H1 (cell line): Measurements from ENCODE around the gene CBX2. TPM values are rescaled to one million over a fixed set of nuclear protein-coding genes. Genes with fewer than 3 reads are reported as not detected.

Source experiments
- CTCF ChIA-PET: fragments of 300-600 bp; sonication (Branson Sonifier 250); formaldehyde crosslinking; loops from one replicate; lab custom pipeline; 2021; ENCODE audit not compliant: partially characterized antibody; lab: Charles Lee
- POLR2A ChIA-PET: fragments of 300-600 bp; sonication (Branson Sonifier 250); formaldehyde crosslinking; loops from one replicate; lab custom pipeline; 2021; ENCODE audit warnings: inconsistent platforms; ENCODE audit not compliant: partially characterized antibody; lab: Charles Lee
- DNase-seq, 2 experiments: peaks; one replicate each; pipeline versions ENCODE4 v3.0.0 to v3.0.0-alpha.2; 2010 to 2022; ENCODE audit warnings: low spot score in 2 of 2, low read depth in 1 of 2, mixed read lengths in 1 of 2
- FAIRE-seq: peaks from 2 replicates; lab custom pipeline; 2011; peaks lifted over from hg19 to GRCh38; lab: Jason Lieb, UNC
- H2AFZ ChIP-seq: 2 replicates; pipeline ENCODE4 v1.8.1; 2012; ENCODE audit warnings: low read length, inconsistent platforms
- H2AK5ac ChIP-seq: 2 replicates; pipeline ENCODE4 v1.6.1; 2013; ENCODE audit warnings: low read depth, low read length
- H2BK120ac ChIP-seq: replicated peaks from 2 replicates; pipeline ENCODE3; 2013; ENCODE audit warnings: low read depth, low read length, inconsistent platforms
- H2BK12ac ChIP-seq: 2 replicates; pipeline ENCODE4 v1.6.1; 2013; ENCODE audit warnings: low read depth, low read length
- H2BK15ac ChIP-seq: 2 replicates; pipeline ENCODE4 v1.6.1; 2013; ENCODE audit warnings: low read length
- H2BK20ac ChIP-seq: 2 replicates; pipeline ENCODE4 v1.6.1; 2013; ENCODE audit warnings: low read length
- H2BK5ac ChIP-seq: 2 replicates; pipeline ENCODE4 v1.6.1; 2013; ENCODE audit warnings: low read depth, low read length
- H3K14ac ChIP-seq: 2 replicates; pipeline ENCODE4 v1.6.1; 2013; ENCODE audit warnings: inconsistent platforms; ENCODE audit not compliant: insufficient read length
- H3K18ac ChIP-seq: 2 replicates; pipeline ENCODE4 v1.6.1; 2013; ENCODE audit warnings: low read length; ENCODE audit errors: extremely low read depth
- H3K23ac ChIP-seq: 2 replicates; pipeline ENCODE4 v1.6.1; 2013; ENCODE audit warnings: inconsistent platforms; ENCODE audit not compliant: insufficient read length
- H3K23me2 ChIP-seq: 2 replicates; pipeline ENCODE4 v1.6.1; 2013; ENCODE audit warnings: low read depth, low read length
- H3K27ac ChIP-seq: 2 replicates; pipeline ENCODE4 v1.6.1; 2011; ENCODE audit warnings: low read depth, low read length, inconsistent platforms
- H3K27me3 ChIP-seq, 4 experiments: replicated peaks in 1 of 4; 1 replicate in 1 of 4; 2 replicates in 3 of 4; pipeline versions ENCODE4 v1.6.1 to v1.8.1; 2011 to 2013; ENCODE audit warnings: low read length in 3 of 4, mild to moderate bottlenecking in 3 of 4, inconsistent platforms in 2 of 4, mixed read lengths in 2 of 4, moderate library complexity in 1 of 4; ENCODE audit not compliant: control insufficient read depth in 3 of 4, insufficient read depth in 3 of 4; ENCODE audit errors: extremely low read depth in 1 of 4
- H3K36me3 ChIP-seq, 4 experiments: 2 replicates each; pipeline versions ENCODE4 v1.6.1 to v1.8.1; 2011 to 2013; ENCODE audit warnings: mild to moderate bottlenecking in 4 of 4, low read length in 3 of 4, moderate library complexity in 2 of 4, control low read depth in 1 of 4, inconsistent platforms in 1 of 4; ENCODE audit not compliant: insufficient read depth in 4 of 4, control insufficient read depth in 2 of 4
- H3K4ac ChIP-seq: replicated peaks from 2 replicates; pipeline ENCODE3; 2013; ENCODE audit warnings: low read length, low read depth, mixed read lengths, inconsistent platforms; ENCODE audit not compliant: insufficient read length
- H3K4me1 ChIP-seq, 4 experiments: replicated peaks in 1 of 4; 1 replicate in 1 of 4; 2 replicates in 3 of 4; pipeline versions ENCODE4 v1.6.1 to v1.8.1; 2011 to 2013; ENCODE audit warnings: low read length in 3 of 4, inconsistent platforms in 2 of 4, mixed read lengths in 1 of 4; ENCODE audit not compliant: insufficient read depth in 4 of 4, control insufficient read depth in 3 of 4
- H3K4me2 ChIP-seq, 2 experiments: 2 replicates each; pipeline versions ENCODE4 v1.6.1 to v1.8.1; 2011 to 2013; ENCODE audit warnings: low read depth in 2 of 2, low read length in 2 of 2, control low read depth in 1 of 2, inconsistent platforms in 1 of 2, mild to moderate bottlenecking in 1 of 2; ENCODE audit not compliant: insufficient read depth in 1 of 2
- H3K4me3 ChIP-seq, 4 experiments: fragments of 200-600, 300-600 bp in 1 of 4; sonication (generic), shearing (Covaris generic), sonication (Bioruptor Twin) in 1 of 4; 2 replicates each; pipeline versions ENCODE4 v1.5.1 to v1.8.1; 2011 to 2016; ENCODE audit warnings: low read length in 4 of 4, low read depth in 3 of 4, control low read depth in 2 of 4, inconsistent platforms in 2 of 4, mild to moderate bottlenecking in 2 of 4, mixed read lengths in 1 of 4, moderate library complexity in 1 of 4; ENCODE audit not compliant: insufficient read depth in 2 of 4; ENCODE audit errors: extremely low read depth in 1 of 4
- H3K56ac ChIP-seq: replicated peaks from 2 replicates; pipeline ENCODE3; 2013; ENCODE audit warnings: low read depth, mild to moderate bottlenecking, mixed read lengths, low read length, inconsistent platforms; ENCODE audit not compliant: insufficient read length
- H3K79me1 ChIP-seq: 2 replicates; pipeline ENCODE4 v1.6.1; 2013; ENCODE audit warnings: low read depth, low read length, control low read depth
- H3K79me2 ChIP-seq, 2 experiments: 2 replicates each; pipeline versions ENCODE4 v1.6.1 to v1.8.1; 2012 to 2013; ENCODE audit warnings: low read length in 2 of 2, mild to moderate bottlenecking in 2 of 2, inconsistent platforms in 1 of 2; ENCODE audit not compliant: insufficient read depth in 2 of 2, control insufficient read depth in 1 of 2
- H3K9ac ChIP-seq, 4 experiments: replicated peaks in 1 of 4; 1 replicate in 1 of 4; 2 replicates in 3 of 4; pipeline versions ENCODE4 v1.6.1 to v1.8.1; 2011 to 2013; ENCODE audit warnings: low read depth in 3 of 4, low read length in 3 of 4, control low read depth in 2 of 4, mild to moderate bottlenecking in 2 of 4, moderate library complexity in 2 of 4, inconsistent platforms in 1 of 4; ENCODE audit errors: extremely low read depth in 1 of 4
- H3K9me3 ChIP-seq, 2 experiments: 2 replicates each; pipeline versions ENCODE4 v1.6.1 to v1.8.1; 2012 to 2013; ENCODE audit warnings: mild to moderate bottlenecking in 2 of 2, moderate library complexity in 2 of 2, control low read depth in 1 of 2, inconsistent platforms in 1 of 2, low read depth in 1 of 2, low read length in 1 of 2, mixed read lengths in 1 of 2; ENCODE audit not compliant: insufficient read depth in 2 of 2
- H4K20me1 ChIP-seq, 2 experiments: replicated peaks in 1 of 2; 2 replicates each; pipeline versions ENCODE3 to v1.8.1; 2011 to 2013; ENCODE audit warnings: inconsistent platforms in 2 of 2, low read length in 2 of 2, mild to moderate bottlenecking in 1 of 2; ENCODE audit not compliant: insufficient read depth in 2 of 2, control insufficient read depth in 1 of 2
- H4K5ac ChIP-seq: 2 replicates; pipeline ENCODE4 v1.6.1; 2013; ENCODE audit warnings: low read length, low read depth, mixed read lengths, inconsistent platforms; ENCODE audit not compliant: insufficient read length
- H4K8ac ChIP-seq: 2 replicates; pipeline ENCODE4 v1.8.0; 2013; ENCODE audit warnings: mild to moderate bottlenecking, moderate library complexity, low read length, inconsistent platforms; ENCODE audit not compliant: insufficient read depth; ENCODE audit errors: extremely low read depth
- H4K91ac ChIP-seq: replicated peaks from 2 replicates; pipeline ENCODE3; 2013; ENCODE audit warnings: low read length, mixed read lengths, inconsistent platforms; ENCODE audit not compliant: insufficient read length
- ASH2L ChIP-seq: fragments of 200-600, 300-600 bp; sonication (generic); IDR thresholded peaks from one replicate; pipeline ENCODE4 v1.7.1; 2017; ENCODE audit warnings: low read length
- BACH1 ChIP-seq: IDR thresholded peaks from 2 replicates; pipeline ENCODE4 v1.6.1; 2012; ENCODE audit warnings: low read length, improper control_type of control experiment
- BRCA1 ChIP-seq: IDR thresholded peaks from 2 replicates; pipeline ENCODE4 v1.6.1; 2012; ENCODE audit warnings: low read depth, low read length, improper control_type of control experiment
- CBX5 ChIP-seq: fragments of 300-800, 300-1000 bp; sonication (generic); IDR thresholded peaks from 2 replicates; pipeline ENCODE4 v1.7.1; 2016; ENCODE audit warnings: antibody characterized with exemption, low read length, low read depth
- GTF2F1 ChIP-seq: IDR thresholded peaks from 2 replicates; pipeline ENCODE4 v1.6.1; 2012; ENCODE audit warnings: low read depth, low read length, improper control_type of control experiment, borderline replicate concordance
- KDM4A ChIP-seq: IDR thresholded peaks from one replicate; pipeline ENCODE4 v1.7.1; 2012; ENCODE audit warnings: low read depth, mild to moderate bottlenecking, moderate library complexity, low read length, inconsistent platforms; ENCODE audit not compliant: severe bottlenecking
- MAFK ChIP-seq: IDR thresholded peaks from 2 replicates; pipeline ENCODE4 v1.6.1; 2012; ENCODE audit warnings: low read depth, mild to moderate bottlenecking, improper control_type of control experiment, low read length
- RBBP5 ChIP-seq: IDR thresholded peaks from 2 replicates; pipeline ENCODE4 v1.7.1; 2012; ENCODE audit warnings: low read depth, mild to moderate bottlenecking, inconsistent platforms, low read length, moderate library complexity, borderline replicate concordance
- RNF2 ChIP-seq: fragments of 200-900, 300-1000 bp; sonication (generic); IDR thresholded peaks from 2 replicates; pipeline ENCODE4 v1.7.1; 2016; ENCODE audit warnings: borderline replicate concordance, low read depth, mild to moderate bottlenecking, antibody characterized with exemption, low read length; ENCODE audit not compliant: poor library complexity, severe bottlenecking; ENCODE audit errors: missing control alignments
- TAF7 ChIP-seq: optimal IDR thresholded peaks from 2 replicates; pipeline ENCODE3; 2011; ENCODE audit warnings: low read depth, mild to moderate bottlenecking, inconsistent platforms, low read length, moderate library complexity, borderline replicate concordance
- TBP ChIP-seq: IDR thresholded peaks from 2 replicates; pipeline ENCODE4 v1.6.1; 2011; ENCODE audit warnings: low read depth, low read length, improper control_type of control experiment
- YY1 ChIP-seq: IDR thresholded peaks from 2 replicates; pipeline ENCODE4 v1.6.1; 2011; ENCODE audit warnings: low read depth, mild to moderate bottlenecking, low read length
- WGBS, 2 experiments: shearing (Covaris generic) in 1 of 2; methylation state at CpG; one replicate each; pipeline versions ENCODE4 v1.1.6 to v1.1.7; 2013 to 2015; ENCODE audit warnings: low lambda C conversion rate in 2 of 2, mixed read lengths in 2 of 2, inconsistent platforms in 1 of 2, low coverage in 1 of 2, missing lambda C conversion rate in 1 of 2; ENCODE audit not compliant: insufficient replicate concordance in 2 of 2, insufficient coverage in 1 of 2, insufficient read length in 1 of 2; ENCODE audit errors: extremely low coverage in 1 of 2, missing lambda C conversion rate in 1 of 2; 5-methylcytosine and 5-hydroxymethylcytosine counted together
- polyA plus RNA-seq, 7 experiments: library from polyadenylated mRNA; depleted of rRNA in 3 of 7; stranded (reverse) in 5 of 7; unstranded in 2 of 7; fragments of >200 nt in 5 of 7; fragments of 200-250 nt in 2 of 7; gene quantifications; 1 replicate in 5 of 7; 2 replicates in 1 of 7; 4 replicates in 1 of 7; pipeline versions ENCODE4 v1.2.1 to v1.2.3, GENCODE V29; 2011 to 2013; ENCODE audit warnings: missing spikeins in 2 of 7, mixed read lengths in 2 of 7
- total RNA-seq: library from RNA; stranded (reverse); fragmentation: NEBNext Ultra II Directional; extraction: Animal tissue kit (Norgen Biotek cat#: 25700); gene quantifications from 2 replicates; pipeline ENCODE4 v1.2.1, GENCODE V29; 2021

The CBX2 gene
- total and polyA plus RNA-seq, 2 of the 8 experiments (the other 6 are each of a cell fraction or from before 2014, with no cell fraction given): 64.3 to 83.9 TPM

DNA sequence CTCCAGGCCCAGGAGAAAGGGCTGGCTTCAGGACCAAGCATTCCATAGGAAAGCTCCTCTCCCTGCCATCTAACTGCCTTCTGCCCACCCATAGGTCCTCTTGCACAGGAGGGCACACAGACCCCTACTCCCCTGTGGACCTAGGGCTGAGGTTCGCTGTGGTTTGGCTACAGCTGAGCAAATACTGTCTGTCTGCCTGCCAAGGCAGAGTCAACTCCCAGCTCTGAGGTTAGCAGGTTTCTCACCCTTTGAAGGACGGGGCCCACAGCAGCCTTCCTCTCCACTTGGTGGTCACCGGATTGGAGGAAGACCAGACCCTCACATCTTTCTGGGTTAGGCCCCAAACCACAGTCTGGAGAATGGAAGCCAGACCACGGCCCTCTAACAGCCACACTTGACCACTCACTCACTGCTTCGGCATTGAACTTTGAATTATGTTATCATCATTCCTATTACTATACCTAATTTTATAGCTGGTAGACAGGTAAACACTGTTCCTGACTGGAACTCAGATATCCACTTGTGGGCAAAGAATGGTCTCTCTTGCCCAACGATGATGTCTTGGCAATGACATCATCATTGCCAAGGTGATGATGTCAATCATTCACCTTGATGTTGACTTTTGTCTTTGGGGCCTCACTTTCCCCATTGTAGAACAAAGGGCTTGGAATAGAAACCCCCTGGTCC is 47.1 kb downstream of the CBX2 start:
- Histone ChIP-seq H3K18ac (no peak overlapping the region), H3K9ac (no peak overlapping the region), H3K14ac (no peak overlapping the region), H4K91ac (no peak overlapping the region), H3K27me3 (peaks cover 11 to 75% (median 52%) of the 10 kb centered on the region in 4 experiments), H3K23me2 (no peaks in the 10 kb centered on the region; the same call in 1 of the 2 replicates), H3K4me2 (no peak overlapping the region), H4K8ac (no peak overlapping the region), H2BK20ac (no peak overlapping the region), H4K5ac (no peak overlapping the region), H2BK5ac (no peak overlapping the region), H2BK120ac (no peak overlapping the region), H2BK15ac (no peak overlapping the region), H3K4me3 (no peak overlapping the region), H3K23ac (no peak overlapping the region), H3K79me1 (no peaks in the 10 kb centered on the region), H3K79me2 (no peaks in the 10 kb centered on the region), H3K9me3 (no peaks in the 10 kb centered on the region; a peak in 1 of 4 replicates), H3K36me3 (no peaks in the 10 kb centered on the region; a peak in 1 of 8 replicates), H2AFZ (no peak overlapping the region), H3K27ac (no peak overlapping the region), H4K20me1 (peaks cover 0 to 5% of the 10 kb centered on the region in 2 experiments), H2BK12ac (no peak overlapping the region), H3K56ac (no peak overlapping the region), H2AK5ac (no peak overlapping the region), H3K4ac (no peak overlapping the region), H3K4me1 (peaks cover 0 to 5% (median 2%) of the 10 kb centered on the region in 4 experiments; a peak in 1 of 7 replicates)
- DNase-seq (no peak), FAIRE-seq (no peak)
- POLR2A ChIA-PET: interaction anchor here (0.9 to 15.2 kb wide), 4 partner anchors 10 to 37 kb away, joined by 3 to 374 read pairs (median 4); no protein-coding TSS in a partner anchor
- WGBS, 2 experiments: 95% methylated on average over 6 of the region's 6 CpGs; no CpG with 5 or more reads in 1 of the 2 experiments
- CTCF ChIA-PET: interaction anchor here (0.9 to 24.7 kb wide), 10 partner anchors 7 to 145 kb away, joined by 3 to 576 read pairs (median 7); partner anchors contain the start of gene CBX8
- no peak for TF ChIP-seq YY1
- TF ChIP-seq BRCA1: no peak
- TF ChIP-seq TBP: no peak
- no peak for TF ChIP-seq TAF7
- no peak for TF ChIP-seq MAFK
- no peak for TF ChIP-seq RNF2
- TF ChIP-seq BACH1: no peak
- TF ChIP-seq RBBP5: no peak
- TF ChIP-seq GTF2F1: no peak
- no peak for TF ChIP-seq KDM4A
- no peak for TF ChIP-seq CBX5
- TF ChIP-seq ASH2L: no peak
